ENCODE results near the gene PRDM15.

PRDM15 gene

DNA sequence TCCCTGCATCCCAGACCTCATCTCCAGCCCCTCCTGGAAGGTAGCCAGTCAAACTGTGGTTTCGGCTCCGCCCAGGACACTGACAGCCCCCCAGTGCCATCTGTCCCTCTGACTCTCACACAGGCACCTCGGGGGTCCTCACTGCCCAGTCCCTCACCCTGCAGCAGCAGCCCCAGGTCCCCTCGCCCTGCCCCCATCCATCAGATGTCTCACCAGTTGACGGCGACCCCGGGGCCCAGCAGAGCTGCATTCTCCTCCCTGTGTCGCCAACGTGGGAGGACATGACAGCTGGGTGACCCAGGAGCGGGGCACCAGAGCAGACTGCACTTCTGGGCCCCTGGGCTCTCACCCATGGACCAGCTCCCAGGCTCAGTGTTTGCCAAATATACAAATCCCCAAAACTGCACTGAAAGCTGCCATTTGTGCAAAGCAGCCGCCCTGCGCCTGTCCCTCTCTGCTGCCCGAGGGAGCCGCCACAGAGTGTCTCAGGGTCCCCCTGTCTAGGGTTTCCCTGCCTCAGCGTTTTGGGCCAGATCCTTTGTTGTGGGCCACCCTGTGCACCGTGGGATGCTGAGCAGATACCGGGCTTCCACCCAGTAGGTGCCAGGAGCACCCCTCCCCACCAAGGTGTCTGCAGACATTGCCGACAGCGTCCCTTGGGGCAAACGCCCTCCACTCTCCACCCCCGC, 48.2 kb downstream of the PRDM15 start:
- TF ChIP-seq POU2F2 (IDR thresholded peaks at IDR 0.05; ENCODE audit: low read depth, low read length) (no peak), PAX5 (IDR thresholded peaks at IDR 0.05; ENCODE audit: insufficient read depth, low read length, severe bottlenecking) (no peak)
- no peak for FAIRE-seq
- DNase-seq (ENCODE audit: insufficient read length, low spot score) = no peak

- TF ChIP-seq SPI1 (IDR thresholded peaks at IDR 0.05; ENCODE audit: low read depth, low read length) = no peak
- TF ChIP-seq TAF1 (IDR thresholded peaks at IDR 0.05; ENCODE audit: low read depth, low read length) = no peak
- TF ChIP-seq POLR2A (IDR thresholded peaks at IDR 0.05; ENCODE audit: low read depth, low read length) = no peak
- TF ChIP-seq POU2F2 (IDR thresholded peaks at IDR 0.05; ENCODE audit: low read depth, low read length) = no peak
- no peak for TF ChIP-seq POLR2AphosphoS5 (IDR thresholded peaks at IDR 0.05; ENCODE audit: low read depth, low read length)
- FAIRE-seq = no peak
- DNase-seq (ENCODE audit: insufficient read length, low spot score) = no peak
These were observed 48.9 kb downstream of the PRDM15 start for GRCh38 chr21:41830145-41830707.

- TF ChIP-seq POU2F2 (IDR thresholded peaks at IDR 0.05; ENCODE audit: low read depth, low read length) (no peak), PAX5 (IDR thresholded peaks at IDR 0.05; ENCODE audit: insufficient read depth, low read length, severe bottlenecking) (no peak), SPI1 (IDR thresholded peaks at IDR 0.05; ENCODE audit: low read depth, low read length) (no peak), POLR2A (IDR thresholded peaks at IDR 0.05; ENCODE audit: low read depth, low read length) (no peak), TAF1 (IDR thresholded peaks at IDR 0.05; ENCODE audit: low read depth, low read length) (no peak), POLR2AphosphoS5 (IDR thresholded peaks at IDR 0.05; ENCODE audit: low read depth, low read length) (no peak)
- no peak for FAIRE-seq
- DNase-seq (ENCODE audit: insufficient read length, low spot score) = no peak
These were observed 50.2 kb downstream of the PRDM15 start for GRCh38 chr21:41828884-41829360.

GRCh38 chr21:41827951-41828883, 50.9 kb downstream of the PRDM15 start:
- TF ChIP-seq PAX5 (IDR thresholded peaks at IDR 0.05; ENCODE audit: insufficient read depth, low read length, severe bottlenecking) (no peak), POLR2A (IDR thresholded peaks at IDR 0.05; ENCODE audit: low read depth, low read length) (no peak), POLR2AphosphoS5 (IDR thresholded peaks at IDR 0.05; ENCODE audit: low read depth, low read length) (no peak), TAF1 (IDR thresholded peaks at IDR 0.05; ENCODE audit: low read depth, low read length) (no peak), POU2F2 (IDR thresholded peaks at IDR 0.05; ENCODE audit: low read depth, low read length) (no peak), SPI1 (IDR thresholded peaks at IDR 0.05; ENCODE audit: low read depth, low read length) (no peak)
- DNase-seq (ENCODE audit: insufficient read length, low spot score) = no peak
- peak; percentile 50 for FAIRE-seq

DNA sequence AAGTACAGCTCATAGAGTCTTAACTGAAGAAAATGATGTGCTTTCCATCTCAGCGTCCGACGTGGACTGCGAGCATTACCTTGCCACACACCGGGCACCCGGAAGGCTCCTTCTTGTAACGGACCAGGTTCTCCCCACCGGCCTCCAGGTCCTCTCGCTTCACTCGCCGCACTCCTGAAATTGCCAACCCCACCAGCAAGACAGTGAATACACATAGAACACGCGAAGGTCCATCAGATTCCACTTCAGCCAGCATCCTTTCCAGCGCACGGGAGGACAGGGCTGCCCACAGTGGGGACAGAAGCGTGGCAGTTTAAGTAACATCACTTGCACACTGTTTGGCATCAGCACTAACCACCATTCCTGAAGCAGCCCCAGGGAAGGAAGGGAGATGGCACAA, 53.3 kb downstream of the PRDM15 start:
- TF ChIP-seq POLR2A (IDR thresholded peaks at IDR 0.05; ENCODE audit: low read depth, low read length) (no peak), TAF1 (IDR thresholded peaks at IDR 0.05; ENCODE audit: low read depth, low read length) (no peak), POU2F2 (IDR thresholded peaks at IDR 0.05; ENCODE audit: low read depth, low read length) (no peak), SPI1 (IDR thresholded peaks at IDR 0.05; ENCODE audit: low read depth, low read length) (no peak), PAX5 (IDR thresholded peaks at IDR 0.05; ENCODE audit: insufficient read depth, low read length, severe bottlenecking) (no peak), POLR2AphosphoS5 (IDR thresholded peaks at IDR 0.05; ENCODE audit: low read depth, low read length) (no peak)
- DNase-seq (ENCODE audit: insufficient read length, low spot score) (no peak), FAIRE-seq (no peak)

- TF ChIP-seq PAX5 (IDR thresholded peaks at IDR 0.05; ENCODE audit: insufficient read depth, low read length, severe bottlenecking) = no peak
- TF ChIP-seq POLR2AphosphoS5 (IDR thresholded peaks at IDR 0.05; ENCODE audit: low read depth, low read length) = no peak
- TF ChIP-seq POLR2A (IDR thresholded peaks at IDR 0.05; ENCODE audit: low read depth, low read length) = no peak
- no peak for TF ChIP-seq POU2F2 (IDR thresholded peaks at IDR 0.05; ENCODE audit: low read depth, low read length)
- no peak for TF ChIP-seq SPI1 (IDR thresholded peaks at IDR 0.05; ENCODE audit: low read depth, low read length)
- TF ChIP-seq TAF1 (IDR thresholded peaks at IDR 0.05; ENCODE audit: low read depth, low read length) = no peak
- DNase-seq (ENCODE audit: insufficient read length, low spot score) (no peak), FAIRE-seq (no peak)
These were observed 53.9 kb downstream of the PRDM15 start for GRCh38 chr21:41825216-41825615.

- TF ChIP-seq POU2F2 (IDR thresholded peaks at IDR 0.05; ENCODE audit: low read depth, low read length) = no peak
- no peak for TF ChIP-seq TAF1 (IDR thresholded peaks at IDR 0.05; ENCODE audit: low read depth, low read length)
- no peak for TF ChIP-seq PAX5 (IDR thresholded peaks at IDR 0.05; ENCODE audit: insufficient read depth, low read length, severe bottlenecking)
- no peak for TF ChIP-seq POLR2AphosphoS5 (IDR thresholded peaks at IDR 0.05; ENCODE audit: low read depth, low read length)
- TF ChIP-seq POLR2A (IDR thresholded peaks at IDR 0.05; ENCODE audit: low read depth, low read length) = no peak
- no peak for TF ChIP-seq SPI1 (IDR thresholded peaks at IDR 0.05; ENCODE audit: low read depth, low read length)
- DNase-seq (ENCODE audit: insufficient read length, low spot score) = no peak
- no peak for FAIRE-seq
These were observed 54.5 kb downstream of the PRDM15 start for GRCh38 chr21:41824466-41825207.

GRCh38 chr21:41823906-41824305, 55.2 kb downstream of the PRDM15 start:
- TF ChIP-seq POLR2A (IDR thresholded peaks at IDR 0.05; ENCODE audit: low read depth, low read length) = no peak
- no peak for TF ChIP-seq POU2F2 (IDR thresholded peaks at IDR 0.05; ENCODE audit: low read depth, low read length)
- TF ChIP-seq PAX5 (IDR thresholded peaks at IDR 0.05; ENCODE audit: insufficient read depth, low read length, severe bottlenecking) = no peak
- no peak for TF ChIP-seq SPI1 (IDR thresholded peaks at IDR 0.05; ENCODE audit: low read depth, low read length)
- no peak for TF ChIP-seq POLR2AphosphoS5 (IDR thresholded peaks at IDR 0.05; ENCODE audit: low read depth, low read length)
- no peak for TF ChIP-seq TAF1 (IDR thresholded peaks at IDR 0.05; ENCODE audit: low read depth, low read length)
- FAIRE-seq (no peak), DNase-seq (ENCODE audit: insufficient read length, low spot score) (no peak)

Measured in GM12891 (cell line).